SU-DHL-6 (cell line): Measurements from ENCODE around the gene GOLGA7B.

ENCODE experiments used
- H2AFZ ChIP-seq: fragments of 200-600 bp; sonication (generic); 2 replicates; pipeline ENCODE4 v1.6.1; 2014; ENCODE audit warnings: low read depth, mild to moderate bottlenecking, moderate library complexity, mixed read lengths, antibody characterized with exemption, low read length; ENCODE audit not compliant: severe bottlenecking
- H3F3A ChIP-seq: fragments of 200-600 bp; shearing (Covaris generic); 2 replicates; pipeline ENCODE4 v1.6.0; 2016; ENCODE audit warnings: antibody characterized with exemption, mild to moderate bottlenecking; ENCODE audit not compliant: insufficient read depth
- H3K27ac ChIP-seq: fragments of 200-600 bp; sonication (generic); 2 replicates; pipeline ENCODE4 v1.5.1; 2016; ENCODE audit warnings: low read depth, mild to moderate bottlenecking, low read length, moderate library complexity, mixed read lengths
- H3K27me3 ChIP-seq: fragments of 200-600 bp; sonication (generic), shearing (Covaris generic); 2 replicates; pipeline ENCODE4 v1.6.0; 2014; ENCODE audit warnings: mild to moderate bottlenecking, low read length
- H3K36me3 ChIP-seq: fragments of 200-600 bp; sonication (generic); 2 replicates; pipeline ENCODE4 v1.6.1; 2014; ENCODE audit warnings: mild to moderate bottlenecking, low read length, mixed read lengths
- H3K4me2 ChIP-seq: fragments of 300-600, 200-600 bp; shearing (Covaris generic), sonication (generic); 2 replicates; pipeline ENCODE4 v1.6.0; 2014; ENCODE audit warnings: low read length, low read depth, mild to moderate bottlenecking; ENCODE audit not compliant: poor library complexity, severe bottlenecking
- H3K4me3 ChIP-seq: fragments of 200-600 bp; sonication (generic); 2 replicates; pipeline ENCODE4 v1.5.1; 2014; ENCODE audit warnings: antibody characterized with exemption, low read length, mild to moderate bottlenecking, mixed read lengths; ENCODE audit not compliant: insufficient read depth, poor library complexity, severe bottlenecking
- H3K79me2 ChIP-seq: fragments of 200-600 bp; sonication (generic); 2 replicates; pipeline ENCODE4 v1.6.1; 2014; ENCODE audit warnings: mild to moderate bottlenecking, low read length, moderate library complexity; ENCODE audit not compliant: insufficient read depth
- H3K9ac ChIP-seq: fragments of 200-600 bp; sonication (generic); 2 replicates; pipeline ENCODE4 v1.7.0; 2014; ENCODE audit warnings: mild to moderate bottlenecking, low read length
- H3K9me2 ChIP-seq: fragments of 200-600 bp; sonication (generic); replicated peaks from 2 replicates; pipeline ENCODE4 v1.6.1; 2014; ENCODE audit warnings: low read length; ENCODE audit not compliant: insufficient read depth
- H3K9me3 ChIP-seq: fragments of 200-600 bp; sonication (generic); 2 replicates; pipeline ENCODE4 v1.6.1; 2014; ENCODE audit warnings: low read length, mixed read lengths; ENCODE audit not compliant: insufficient read depth
- H4K20me1 ChIP-seq: fragments of 200-600 bp; sonication (generic); 2 replicates; pipeline ENCODE4 v1.6.1; 2014; ENCODE audit warnings: low read depth, mild to moderate bottlenecking, antibody characterized with exemption, low read length, moderate library complexity, mixed read lengths
- CTCF ChIP-seq: fragments of 200-600 bp; sonication (generic); IDR thresholded peaks from one replicate; pipeline ENCODE4 v1.5.1; 2017; ENCODE audit warnings: antibody characterized with exemption, mild to moderate bottlenecking, low read length, moderate library complexity; ENCODE audit not compliant: insufficient read depth, poor library complexity, severe bottlenecking
- EZH2phosphoT487 ChIP-seq: fragments of 200-600 bp; sonication (generic), shearing (Covaris generic); conservative IDR thresholded peaks from 2 replicates; pipeline ENCODE4 v1.6.1; 2018; ENCODE audit warnings: mild to moderate bottlenecking, antibody characterized with exemption, low read length, moderate library complexity, mixed read lengths

The GOLGA7B gene

GRCh38 chr10:97901381-97901780 lies 51.7 kb downstream of the GOLGA7B start:
- no peak overlapping the region for H3K4me3 ChIP-seq
- no peak overlapping the region for H3K4me2 ChIP-seq
- H3K79me2 ChIP-seq = no peaks in the 10 kb centered on the region
- TF ChIP-seq CTCF (no peak), EZH2phosphoT487 (no peak)
- H3K9me2 ChIP-seq = no peaks in the 10 kb centered on the region
- no peaks in the 10 kb centered on the region for H4K20me1 ChIP-seq
- no peaks in the 10 kb centered on the region for H3K27me3 ChIP-seq
- H3F3A ChIP-seq = no peaks in the 10 kb centered on the region
- H3K9me3 ChIP-seq = no peaks in the 10 kb centered on the region
- H3K27ac ChIP-seq = no peak overlapping the region
- no peaks in the 10 kb centered on the region for H3K36me3 ChIP-seq
- H2AFZ ChIP-seq = no peak overlapping the region
- H3K9ac ChIP-seq = no peak overlapping the region

DNA sequence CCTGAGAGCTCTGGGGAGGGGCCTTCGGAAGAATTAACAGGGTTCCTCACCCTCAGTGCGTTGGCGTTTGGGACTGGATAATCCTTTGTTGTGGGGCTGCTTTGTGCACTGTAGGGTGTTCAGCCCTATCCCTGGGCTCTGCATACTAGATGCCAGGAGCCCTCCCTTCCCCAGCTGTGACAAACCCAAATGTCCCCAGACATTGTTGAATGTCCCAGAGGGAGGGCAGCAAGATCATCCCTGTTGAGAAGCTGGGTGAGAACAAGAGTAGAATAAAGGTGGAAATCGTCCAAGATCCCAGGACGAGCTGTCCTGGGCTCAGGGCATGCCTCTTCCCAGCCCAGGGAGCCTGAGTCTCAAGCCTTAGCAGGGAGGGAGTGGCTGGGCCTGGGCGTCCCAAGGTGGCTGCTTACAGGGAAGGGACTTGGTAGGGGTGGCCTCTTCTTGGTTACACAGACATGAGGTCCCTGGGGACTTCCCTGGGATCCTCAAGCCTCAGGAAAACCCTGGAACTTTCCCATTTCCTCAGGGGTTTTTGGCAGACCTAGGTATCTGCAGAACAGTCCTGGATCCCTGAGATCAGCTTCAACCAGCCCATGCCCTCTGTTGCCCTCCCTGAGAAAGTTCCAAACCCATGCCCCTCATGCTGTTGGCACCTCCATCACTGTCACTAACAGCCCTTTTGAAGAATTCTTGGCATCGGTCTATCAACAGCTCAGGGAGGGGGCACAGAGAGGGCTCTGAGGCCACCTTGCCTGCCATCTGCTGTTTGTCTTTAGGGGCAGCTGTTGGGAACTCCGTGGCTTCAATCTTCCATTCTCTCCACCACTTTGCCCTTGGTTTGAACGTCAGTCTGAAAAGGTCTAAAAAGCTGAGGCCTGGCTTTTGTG lies 53.7 kb downstream of the GOLGA7B start:
- no peaks in the 10 kb centered on the region for H3F3A ChIP-seq
- no peaks in the 10 kb centered on the region for H3K79me2 ChIP-seq
- no peak overlapping the region for H3K27ac ChIP-seq
- no peaks in the 10 kb centered on the region for H3K9me2 ChIP-seq
- H3K36me3 ChIP-seq = no peaks in the 10 kb centered on the region
- H4K20me1 ChIP-seq = no peaks in the 10 kb centered on the region
- no peaks in the 10 kb centered on the region for H3K27me3 ChIP-seq
- no peak overlapping the region for H3K4me2 ChIP-seq
- H3K9ac ChIP-seq = no peak overlapping the region
- no peaks in the 10 kb centered on the region for H3K9me3 ChIP-seq
- no peak for TF ChIP-seq EZH2phosphoT487
- no peak for TF ChIP-seq CTCF
- H3K4me3 ChIP-seq = no peak overlapping the region
- no peak overlapping the region for H2AFZ ChIP-seq

DNA sequence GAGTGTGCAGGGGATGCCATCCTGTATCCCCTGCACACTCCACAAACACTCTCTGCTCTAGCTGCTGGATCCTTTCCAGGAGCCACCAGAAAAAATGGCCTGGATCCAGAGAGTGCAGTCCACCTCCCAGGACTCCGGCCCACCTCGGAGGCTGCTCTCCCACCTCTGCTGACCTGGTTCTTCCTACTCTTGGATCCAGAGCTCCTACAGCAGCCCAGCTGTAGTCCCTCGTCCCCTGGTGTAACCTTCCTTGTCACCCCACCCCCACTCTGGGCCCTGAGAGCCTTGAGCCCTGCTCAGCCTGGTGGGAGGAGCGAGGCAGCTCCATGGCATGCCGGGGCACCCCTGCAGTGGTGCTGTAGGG lies 54.4 kb downstream of the GOLGA7B start:
- TF ChIP-seq CTCF (no peak), EZH2phosphoT487 (no peak)
- Histone ChIP-seq H3K9me3 (no peaks in the 10 kb centered on the region), H3K36me3 (no peaks in the 10 kb centered on the region), H3K9me2 (no peaks in the 10 kb centered on the region), H4K20me1 (no peaks in the 10 kb centered on the region), H3K4me2 (no peak overlapping the region), H3F3A (no peaks in the 10 kb centered on the region), H3K9ac (no peak overlapping the region), H3K27me3 (no peaks in the 10 kb centered on the region), H2AFZ (no peak overlapping the region), H3K79me2 (no peaks in the 10 kb centered on the region), H3K4me3 (no peak overlapping the region), H3K27ac (no peak overlapping the region)
